HG02623 (cell line): ENCODE data around the gene ANKRD6.
"Not testable (repeated sequence)": the region's sequence is repeated elsewhere in the genome, so short reads cannot be mapped to it uniquely, and the experiment has no call there.

Experiments
- ATAC-seq: cut with Tn5 transposase; IDR thresholded peaks from one replicate; pipeline ENCODE4 v1.9.1; 2021; ENCODE audit warnings: moderate library complexity; ENCODE audit not compliant: unreplicated experiment

Gene ANKRD6

GRCh38 chr6:89432875-89433251 lies at the start of gene ANKRD6:
TSS of gene ANKRD6 (plus strand) at chr6:89433152. CDS start at chr6:89566977, 133,825 bp downstream.
- ATAC-seq, result peak; percentile 91

- peak; percentile 33 for ATAC-seq
Measured at GRCh38 chr6:89385156-89385667, 47.7 kb upstream of the ANKRD6 start.

GRCh38 chr6:89385846-89386245 lies 47.1 kb upstream of the ANKRD6 start:
- no peak for ATAC-seq

- ATAC-seq, result peak; percentile 25
Measured at GRCh38 chr6:89386917-89387491, 45.9 kb upstream of the ANKRD6 start.

- peak; percentile 92 for ATAC-seq
Measured at GRCh38 chr6:89387516-89388201, 45.3 kb upstream of the ANKRD6 start.

- no peak for ATAC-seq
Measured at GRCh38 chr6:89388846-89389245, 44.1 kb upstream of the ANKRD6 start.

GRCh38 chr6:89392823-89393222 lies 40.1 kb upstream of the ANKRD6 start:
- no peak for ATAC-seq

- no peak for ATAC-seq
Measured at GRCh38 chr6:89393659-89394058, 39.3 kb upstream of the ANKRD6 start.

- not testable (repeated sequence) for ATAC-seq
Measured at GRCh38 chr6:89397884-89398283, 35.1 kb upstream of the ANKRD6 start.

- ATAC-seq, result no peak
Measured at GRCh38 chr6:89398762-89399525, 34.0 kb upstream of the ANKRD6 start.

GRCh38 chr6:89400050-89400449 lies 32.9 kb upstream of the ANKRD6 start:
- ATAC-seq, result no peak

GRCh38 chr6:89400912-89401399 lies 32.0 kb upstream of the ANKRD6 start:
- ATAC-seq, result no peak

- ATAC-seq, result no peak
Measured at GRCh38 chr6:89402776-89403175, 30.2 kb upstream of the ANKRD6 start.

GRCh38 chr6:89404512-89404911 lies 28.4 kb upstream of the ANKRD6 start:
- ATAC-seq, result no peak

- no peak for ATAC-seq
Measured at GRCh38 chr6:89406141-89406540, 26.8 kb upstream of the ANKRD6 start.

GRCh38 chr6:89409461-89410035 lies 23.4 kb upstream of the ANKRD6 start:
- no peak for ATAC-seq

GRCh38 chr6:89410231-89410761 lies 22.7 kb upstream of the ANKRD6 start:
- no peak for ATAC-seq

- ATAC-seq, result no peak
Measured at GRCh38 chr6:89410788-89411144, 22.2 kb upstream of the ANKRD6 start.

GRCh38 chr6:89411145-89412070 lies 21.5 kb upstream of the ANKRD6 start:
- peak; percentile 34 for ATAC-seq
